GM12878 (cell line): ENCODE measurements around the gene SLC4A5. TPM values are rescaled to one million over a fixed set of nuclear protein-coding genes. Genes with fewer than 3 reads are reported as not detected.

Experiments used
- CBX3 ChIP-seq: fragments of 200-600 bp; sonication (generic); IDR thresholded peaks from 2 replicates; pipeline ENCODE4 v1.6.1; 2016; ENCODE audit warnings: low read depth, borderline replicate concordance
- CEBPB ChIP-seq, 2 experiments: fragments of 150-350 bp in 1 of 2; IDR thresholded peaks; 2 replicates each; pipeline ENCODE4 v1.6.1; 2012 to 2014; ENCODE audit warnings: low read depth in 2 of 2, low read length in 2 of 2, borderline replicate concordance in 1 of 2, inconsistent platforms in 1 of 2
- CHD4 ChIP-seq: fragments of 200-600 bp; sonication (generic); IDR thresholded peaks from 2 replicates; pipeline ENCODE4 v1.6.1; 2016; ENCODE audit warnings: mild to moderate bottlenecking
- EP300 ChIP-seq, 2 experiments: fragments of 150-350 bp in 1 of 2; IDR thresholded peaks; 2 replicates each; pipeline ENCODE4 v1.6.1; 2011 to 2012; ENCODE audit warnings: low read depth in 2 of 2, low read length in 2 of 2, borderline replicate concordance in 1 of 2, improper control_type of control experiment in 1 of 2, inconsistent platforms in 1 of 2; ENCODE audit not compliant: control insufficient read depth in 1 of 2
- HDAC2 ChIP-seq: fragments of 200-600 bp; sonication (generic); IDR thresholded peaks from 2 replicates; pipeline ENCODE4 v1.6.1; 2017
- HDAC6 ChIP-seq: fragments of 200-600 bp; sonication (generic); IDR thresholded peaks from one replicate; pipeline ENCODE4 v1.8.0; 2017; ENCODE audit warnings: antibody characterized with exemption; ENCODE audit not compliant: unreplicated experiment
- IKZF1 ChIP-seq: fragments of 450-650 bp; conservative IDR thresholded peaks from 2 replicates; pipeline ENCODE4 v1.6.1; 2017; ENCODE audit warnings: antibody characterized with exemption, mild to moderate bottlenecking
- KLF5 ChIP-seq: fragments of 450-650 bp; IDR thresholded peaks from 2 replicates; pipeline ENCODE4 v1.6.1; 2014; ENCODE audit warnings: mild to moderate bottlenecking; ENCODE audit not compliant: partially characterized antibody
- LARP7 ChIP-seq: fragments of 450-650 bp; IDR thresholded peaks from 2 replicates; pipeline ENCODE4 v1.6.1; 2017; ENCODE audit warnings: mild to moderate bottlenecking
- NFXL1 ChIP-seq: fragments of 450-650 bp; IDR thresholded peaks from 2 replicates; pipeline ENCODE4 v1.6.1; 2017; ENCODE audit warnings: antibody characterized with exemption, mild to moderate bottlenecking, borderline replicate concordance
- PML ChIP-seq: IDR thresholded peaks from 2 replicates; pipeline ENCODE4 v1.6.1; 2012; ENCODE audit warnings: low read length, inconsistent platforms
- RFX5 ChIP-seq: IDR thresholded peaks from 2 replicates; pipeline ENCODE4 v1.6.1; 2011; ENCODE audit warnings: low read depth, low read length, improper control_type of control experiment
- RUNX3 ChIP-seq: IDR thresholded peaks from 2 replicates; pipeline ENCODE4 v1.6.1; 2012; ENCODE audit warnings: low read length, inconsistent platforms
- SIN3A ChIP-seq: IDR thresholded peaks from 2 replicates; pipeline ENCODE4 v1.6.1; 2012; ENCODE audit warnings: low read depth, low read length, improper control_type of control experiment
- SREBF2 ChIP-seq: IDR thresholded peaks from 2 replicates; pipeline ENCODE4 v1.6.1; 2012; ENCODE audit warnings: mild to moderate bottlenecking, low read length
- STAT1 ChIP-seq: fragments of 450-650 bp; conservative IDR thresholded peaks from 2 replicates; pipeline ENCODE4 v1.6.1; 2014; ENCODE audit warnings: antibody characterized with exemption, mild to moderate bottlenecking
- TAF1 ChIP-seq: IDR thresholded peaks from 2 replicates; pipeline ENCODE4 v1.6.1; 2011; ENCODE audit warnings: mild to moderate bottlenecking, low read depth, low read length, borderline replicate concordance
- TCF3 ChIP-seq: IDR thresholded peaks from 2 replicates; pipeline ENCODE4 v1.6.1; 2012; ENCODE audit warnings: low read depth, mild to moderate bottlenecking, low read length, borderline replicate concordance; ENCODE audit not compliant: insufficient read depth
- YBX1 ChIP-seq: fragments of 450-650 bp; IDR thresholded peaks from 2 replicates; pipeline ENCODE4 v1.6.1; 2016; ENCODE audit warnings: antibody characterized with exemption
- ZBED1 ChIP-seq: IDR thresholded peaks from 2 replicates; pipeline ENCODE4 v1.6.1; 2016; ENCODE audit warnings: borderline replicate concordance
- ZNF24 ChIP-seq: fragments of 450-650 bp; IDR thresholded peaks from 2 replicates; pipeline ENCODE4 v1.6.1; 2017; ENCODE audit warnings: antibody characterized with exemption, mild to moderate bottlenecking
- ZNF384 ChIP-seq: IDR thresholded peaks from 2 replicates; pipeline ENCODE4 v1.6.1; 2012; ENCODE audit warnings: low read depth, mild to moderate bottlenecking, low read length, improper control_type of control experiment, borderline replicate concordance
- ZNF622 ChIP-seq: fragments of 450-650 bp; IDR thresholded peaks from 2 replicates; pipeline ENCODE4 v1.6.1; 2017; ENCODE audit warnings: mild to moderate bottlenecking, inconsistent platforms
- polyA plus RNA-seq, 11 experiments: library from polyadenylated mRNA; depleted of rRNA in 4 of 11; unstranded in 6 of 11; stranded (reverse) in 5 of 11; fragments of >200 nt; fragmentation: Nextera tagmentation in 4 of 11; fragmentation: Illumina TruSeq in 1 of 11; extraction: Ambion mirVana in 4 of 11; extraction: Trizol in 1 of 11; gene quantifications; 1 replicate in 1 of 11; 2 replicates in 10 of 11; pipeline versions ENCODE4 v1.2.1 to v1.2.3, GENCODE V29; 2011 to 2016; ENCODE audit warnings: inconsistent platforms in 2 of 11, missing spikeins in 2 of 11, low read depth in 1 of 11
- total RNA-seq, 4 experiments: library from RNA; depleted of rRNA in 3 of 4; stranded (reverse); fragments of >200 nt in 3 of 4; fragmentation: Illumina TruSeq in 1 of 4; extraction: Trizol in 1 of 4; gene quantifications; 2 replicates each; pipeline versions ENCODE4 v1.2.1 to v1.2.3, GENCODE V29; 2013 to 2021
- TF ChIP-seq, protein P1 (sequence below): IDR thresholded peaks from 2 replicates; pipeline ENCODE4 v1.6.1; 2011; ENCODE audit warnings: low read depth, mild to moderate bottlenecking, low read length, moderate library complexity, borderline replicate concordance; ENCODE audit errors: extremely low read depth
- TF ChIP-seq, protein P2 (sequence below): IDR thresholded peaks from 2 replicates; pipeline ENCODE4 v1.6.1; 2011; ENCODE audit warnings: borderline replicate concordance, low read depth, mild to moderate bottlenecking, moderate library complexity, low read length; ENCODE audit not compliant: insufficient read depth, poor library complexity, severe bottlenecking
- TF ChIP-seq, protein P3 (sequence below): fragments of 450-650 bp; formaldehyde crosslinking; IDR thresholded peaks from 2 replicates; pipeline ENCODE4 v1.4.0; 2022; ENCODE audit warnings: mild to moderate bottlenecking, moderate library complexity

The SLC4A5 gene
- total and polyA plus RNA-seq, 10 of the 15 experiments (the other 5 are each of a cell fraction or from before 2014, with no cell fraction given) = 0.15 to 4.7 (median 1.6) TPM

DNA sequence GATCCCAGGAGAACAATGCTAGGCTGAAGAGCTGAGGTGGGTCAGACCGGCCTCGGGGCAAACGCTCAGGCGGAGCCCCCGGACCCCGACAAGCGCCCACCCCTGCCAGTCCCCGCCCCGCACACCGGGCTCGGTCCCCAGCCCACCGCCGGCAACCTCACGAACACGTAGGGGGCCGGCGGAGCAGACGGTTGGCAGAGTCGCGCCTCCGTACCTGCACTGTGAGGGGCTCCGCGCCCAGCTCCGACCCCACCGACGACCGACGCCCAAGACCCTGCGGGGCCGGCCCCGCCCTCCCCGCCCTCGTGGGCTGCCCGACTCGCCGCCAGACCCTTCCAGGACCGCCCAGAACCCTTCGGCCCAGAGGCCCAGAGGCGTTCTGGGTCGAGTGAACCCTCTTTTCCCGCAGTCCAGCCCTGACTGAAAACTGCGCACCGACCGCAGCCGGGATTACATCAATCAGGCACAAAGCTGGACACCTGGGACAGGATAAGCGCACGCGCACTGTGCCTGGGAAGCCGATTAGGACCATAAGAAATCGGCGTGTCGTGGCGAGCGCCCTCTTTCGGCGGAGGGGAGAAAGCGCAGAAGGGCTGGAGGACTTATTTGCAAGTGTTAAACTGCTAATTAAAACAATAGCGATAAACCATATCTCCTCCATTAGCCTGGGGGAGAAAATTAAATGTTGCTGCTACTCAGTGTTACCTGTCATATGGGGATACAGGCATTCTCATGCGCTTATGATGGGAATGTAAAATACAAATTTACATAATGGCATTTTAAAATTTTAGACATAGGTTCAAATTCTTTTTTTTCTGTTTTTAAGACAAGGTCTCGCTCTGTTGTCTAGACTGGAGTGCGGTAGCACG is 48.6 kb upstream of the SLC4A5 start (continued):
- TF ChIP-seq YBX1 (no peak), NFXL1 (no peak), ZNF384 (no peak), IKZF1 (peak; percentile 45; the same call in 1 of the 2 replicates), STAT1 (0 out of 2 replicates have a peak, but pooled peaks have one; percentile 84), TAF1 (0 out of 2 replicates have a peak, but pooled peaks have one; percentile 3), LARP7 (peak; percentile 64; the same call in 1 of the 2 replicates), EP300 (IDR thresholded peaks at IDR 0.05; ENCODE audit: borderline replicate concordance in 1 of 2, control insufficient read depth in 1 of 2, low read depth in 2 of 2, low read length in 2 of 2) (no peak), TCF3 (no peak), ZNF622 (no peak), ZNF24 (no peak), CBX3 (no peak), RUNX3 (peak; percentile 76), SIN3A (no peak), RFX5 (0 out of 2 replicates have a peak, but pooled peaks have one; percentile 32), PML (peak; percentile 59; the same call in 1 of the 2 replicates), CEBPB (IDR thresholded peaks at IDR 0.05; ENCODE audit: borderline replicate concordance in 1 of 2, low read depth in 2 of 2, low read length in 2 of 2) (no peak; a peak in 1 of 4 replicates), HDAC6 (no peak), ZBED1 (no peak), CHD4 (no peak), HDAC2 (no peak), KLF5 (peak; percentile 37), SREBF2 (no peak)
- TF ChIP-seq, protein P1, sequence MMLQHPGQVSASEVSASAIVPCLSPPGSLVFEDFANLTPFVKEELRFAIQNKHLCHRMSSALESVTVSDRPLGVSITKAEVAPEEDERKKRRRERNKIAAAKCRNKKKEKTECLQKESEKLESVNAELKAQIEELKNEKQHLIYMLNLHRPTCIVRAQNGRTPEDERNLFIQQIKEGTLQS = no peak
- TF ChIP-seq, protein P2, sequence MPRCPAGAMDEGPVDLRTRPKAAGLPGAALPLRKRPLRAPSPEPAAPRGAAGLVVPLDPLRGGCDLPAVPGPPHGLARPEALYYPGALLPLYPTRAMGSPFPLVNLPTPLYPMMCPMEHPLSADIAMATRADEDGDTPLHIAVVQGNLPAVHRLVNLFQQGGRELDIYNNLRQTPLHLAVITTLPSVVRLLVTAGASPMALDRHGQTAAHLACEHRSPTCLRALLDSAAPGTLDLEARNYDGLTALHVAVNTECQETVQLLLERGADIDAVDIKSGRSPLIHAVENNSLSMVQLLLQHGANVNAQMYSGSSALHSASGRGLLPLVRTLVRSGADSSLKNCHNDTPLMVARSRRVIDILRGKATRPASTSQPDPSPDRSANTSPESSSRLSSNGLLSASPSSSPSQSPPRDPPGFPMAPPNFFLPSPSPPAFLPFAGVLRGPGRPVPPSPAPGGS = no peak
- TF ChIP-seq, protein P3, sequence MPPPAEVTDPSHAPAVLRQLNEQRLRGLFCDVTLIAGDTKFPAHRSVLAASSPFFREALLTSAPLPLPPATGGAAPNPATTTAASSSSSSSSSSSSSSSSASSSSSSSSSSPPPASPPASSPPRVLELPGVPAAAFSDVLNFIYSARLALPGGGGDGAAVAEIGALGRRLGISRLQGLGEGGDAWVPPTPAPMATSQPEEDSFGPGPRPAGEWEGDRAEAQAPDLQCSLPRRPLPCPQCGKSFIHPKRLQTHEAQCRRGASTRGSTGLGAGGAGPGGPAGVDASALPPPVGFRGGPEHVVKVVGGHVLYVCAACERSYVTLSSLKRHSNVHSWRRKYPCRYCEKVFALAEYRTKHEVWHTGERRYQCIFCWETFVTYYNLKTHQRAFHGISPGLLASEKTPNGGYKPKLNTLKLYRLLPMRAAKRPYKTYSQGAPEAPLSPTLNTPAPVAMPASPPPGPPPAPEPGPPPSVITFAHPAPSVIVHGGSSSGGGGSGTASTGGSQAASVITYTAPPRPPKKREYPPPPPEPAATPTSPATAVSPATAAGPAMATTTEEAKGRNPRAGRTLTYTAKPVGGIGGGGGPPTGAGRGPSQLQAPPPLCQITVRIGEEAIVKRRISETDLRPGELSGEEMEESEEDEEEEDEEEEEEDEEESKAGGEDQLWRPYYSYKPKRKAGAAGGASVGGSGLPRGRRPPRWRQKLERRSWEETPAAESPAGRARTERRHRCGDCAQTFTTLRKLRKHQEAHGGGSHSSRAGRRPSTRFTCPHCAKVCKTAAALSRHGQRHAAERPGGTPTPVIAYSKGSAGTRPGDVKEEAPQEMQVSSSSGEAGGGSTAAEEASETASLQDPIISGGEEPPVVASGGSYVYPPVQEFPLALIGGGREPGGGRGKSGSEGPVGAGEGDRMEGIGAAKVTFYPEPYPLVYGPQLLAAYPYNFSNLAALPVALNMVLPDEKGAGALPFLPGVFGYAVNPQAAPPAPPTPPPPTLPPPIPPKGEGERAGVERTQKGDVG (CRISPR knock-in tag) = no peak
